Smooth muscle cell (in vitro differentiated cells): ENCODE data around the gene TNIK. TPM values are rescaled to one million over a fixed set of nuclear protein-coding genes. Genes with fewer than 3 reads are reported as not detected.

Experiments used
- DNase-seq: peaks from one replicate; lab custom pipeline; 2025; ENCODE audit not compliant: unreplicated experiment; lab: John Stamatoyannopoulos, UW
- H2AFZ ChIP-seq: fragments of 200-600 bp; sonication (generic); 2 replicates; pipeline ENCODE4 v1.6.0; 2016; ENCODE audit warnings: antibody characterized with exemption, low read depth, mild to moderate bottlenecking
- H3F3A ChIP-seq: fragments of 200-600 bp; sonication (generic); 2 replicates; pipeline ENCODE4 v1.6.0; 2017; ENCODE audit warnings: antibody characterized with exemption, low read depth
- H3K27ac ChIP-seq: fragments of 200-600 bp; sonication (generic); 2 replicates; pipeline ENCODE4 v1.5.1; 2016; ENCODE audit warnings: low read depth, mild to moderate bottlenecking
- H3K27me3 ChIP-seq: fragments of 200-600 bp; sonication (generic); 2 replicates; pipeline ENCODE4 v1.6.1; 2016; ENCODE audit warnings: low read depth, mild to moderate bottlenecking
- H3K36me3 ChIP-seq: fragments of 200-600 bp; sonication (generic); 2 replicates; pipeline ENCODE4 v1.5.1; 2016; ENCODE audit warnings: low read depth
- H3K4me1 ChIP-seq: fragments of 200-600 bp; sonication (generic); 2 replicates; pipeline ENCODE4 v1.5.1; 2016; ENCODE audit warnings: low read depth
- H3K4me2 ChIP-seq: fragments of 200-600 bp; sonication (generic); 2 replicates; pipeline ENCODE4 v1.6.0; 2016; ENCODE audit warnings: mild to moderate bottlenecking
- H3K4me3 ChIP-seq: fragments of 200-600 bp; sonication (generic); 2 replicates; pipeline ENCODE4 v1.5.1; 2016; ENCODE audit warnings: mild to moderate bottlenecking
- H3K79me2 ChIP-seq: fragments of 200-600 bp; sonication (generic); 2 replicates; pipeline ENCODE4 v1.6.0; 2016; ENCODE audit warnings: low read depth, mild to moderate bottlenecking
- H3K9ac ChIP-seq: fragments of 200-600 bp; sonication (generic); 2 replicates; pipeline ENCODE4 v1.6.0; 2016; ENCODE audit warnings: low read depth
- H3K9me3 ChIP-seq: fragments of 200-600 bp; sonication (generic); replicated peaks from 2 replicates; pipeline ENCODE4 v1.5.1; 2016; ENCODE audit warnings: low read depth
- H4K20me1 ChIP-seq: fragments of 200-600 bp; sonication (generic); 2 replicates; pipeline ENCODE4 v1.6.0; 2016; ENCODE audit warnings: low read depth
- WGBS: methylation state at CpG from one replicate; pipeline ENCODE4 v1.1.7; 2016; ENCODE audit warnings: low lambda C conversion rate; 5-methylcytosine and 5-hydroxymethylcytosine counted together
- polyA plus RNA-seq: library from polyadenylated mRNA; unstranded; fragments of >200 nt; fragmentation: Nextera tagmentation; extraction: Ambion mirVana; gene quantifications from 2 replicates; pipeline ENCODE4 v1.2.1, GENCODE V29; 2016
- total RNA-seq: library from RNA; depleted of rRNA; stranded (reverse); fragments of >200 nt; gene quantifications from 2 replicates; pipeline ENCODE4 v1.2.3, GENCODE V29; 2014
- TF ChIP-seq, protein P1 (sequence below): fragments of 200-600 bp; sonication (generic); IDR thresholded peaks from 2 replicates; pipeline ENCODE4 v1.5.1; 2017; ENCODE audit warnings: borderline replicate concordance, mild to moderate bottlenecking, antibody characterized with exemption; ENCODE audit not compliant: insufficient read depth, poor library complexity, severe bottlenecking

TNIK gene
- total and polyA plus RNA-seq, 2 experiments from 2014 or later, result 10.4 to 12.5 TPM

DNA sequence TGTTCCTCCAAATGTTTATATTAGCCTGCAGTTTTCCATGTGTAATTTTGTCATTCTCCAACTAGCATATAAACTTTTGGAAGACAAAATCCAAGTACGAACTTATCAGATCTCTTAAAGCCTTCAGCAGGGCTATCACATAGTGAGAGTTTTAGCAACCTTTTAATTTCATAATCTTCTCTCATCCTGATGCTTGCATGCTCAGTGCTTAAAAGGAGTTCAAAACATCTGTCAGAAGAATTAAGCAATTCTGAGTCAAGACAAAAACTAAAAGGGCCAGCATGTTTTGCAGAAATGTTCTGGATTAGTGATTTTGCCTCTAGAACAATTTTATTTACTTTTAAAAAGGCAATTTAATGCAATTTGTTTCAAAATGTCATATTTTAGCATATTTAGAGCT lies 360.3 kb downstream of the TNIK start:
- no peak for DNase-seq
- Histone ChIP-seq H3K36me3 (no peaks in the 10 kb centered on the region), H3K9me3 (no peaks in the 10 kb centered on the region), H3K4me3 (no peak overlapping the region), H3K4me2 (no peak overlapping the region), H2AFZ (no peak overlapping the region), H3K27me3 (no peaks in the 10 kb centered on the region), H4K20me1 (no peaks in the 10 kb centered on the region), H3F3A (peaks cover 8% of the 10 kb centered on the region), H3K27ac (no peak overlapping the region), H3K9ac (no peak overlapping the region), H3K79me2 (no peaks in the 10 kb centered on the region), H3K4me1 (peaks cover 3% of the 10 kb centered on the region)
- WGBS, result 20% methylated on average over 1 of the region's 1 CpG
- TF ChIP-seq, protein P1, sequence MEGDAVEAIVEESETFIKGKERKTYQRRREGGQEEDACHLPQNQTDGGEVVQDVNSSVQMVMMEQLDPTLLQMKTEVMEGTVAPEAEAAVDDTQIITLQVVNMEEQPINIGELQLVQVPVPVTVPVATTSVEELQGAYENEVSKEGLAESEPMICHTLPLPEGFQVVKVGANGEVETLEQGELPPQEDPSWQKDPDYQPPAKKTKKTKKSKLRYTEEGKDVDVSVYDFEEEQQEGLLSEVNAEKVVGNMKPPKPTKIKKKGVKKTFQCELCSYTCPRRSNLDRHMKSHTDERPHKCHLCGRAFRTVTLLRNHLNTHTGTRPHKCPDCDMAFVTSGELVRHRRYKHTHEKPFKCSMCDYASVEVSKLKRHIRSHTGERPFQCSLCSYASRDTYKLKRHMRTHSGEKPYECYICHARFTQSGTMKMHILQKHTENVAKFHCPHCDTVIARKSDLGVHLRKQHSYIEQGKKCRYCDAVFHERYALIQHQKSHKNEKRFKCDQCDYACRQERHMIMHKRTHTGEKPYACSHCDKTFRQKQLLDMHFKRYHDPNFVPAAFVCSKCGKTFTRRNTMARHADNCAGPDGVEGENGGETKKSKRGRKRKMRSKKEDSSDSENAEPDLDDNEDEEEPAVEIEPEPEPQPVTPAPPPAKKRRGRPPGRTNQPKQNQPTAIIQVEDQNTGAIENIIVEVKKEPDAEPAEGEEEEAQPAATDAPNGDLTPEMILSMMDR, result no peak

DNA sequence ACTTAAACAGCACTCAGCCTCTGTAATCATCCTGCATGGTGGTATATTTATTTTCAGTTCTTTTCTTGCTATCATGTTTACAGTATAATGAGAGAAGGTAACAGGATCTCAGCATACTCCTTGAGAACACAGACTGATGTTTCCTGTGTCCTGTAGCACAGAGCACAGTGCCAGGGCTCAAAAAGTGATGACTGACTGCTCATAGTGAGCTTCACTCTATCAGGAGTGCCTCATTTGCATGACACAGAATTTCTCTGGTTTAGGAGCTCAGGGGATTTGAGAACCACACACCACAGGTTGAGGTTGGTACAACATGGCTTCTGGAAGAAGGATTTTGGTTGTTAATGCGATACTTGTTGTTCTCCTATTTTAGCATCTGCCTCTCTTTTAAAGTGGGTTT lies 365.1 kb downstream of the TNIK start:
- Histone ChIP-seq H3K4me2 (no peak overlapping the region), H3K9ac (no peak overlapping the region), H3K36me3 (no peaks in the 10 kb centered on the region), H3K79me2 (no peaks in the 10 kb centered on the region), H3K9me3 (no peaks in the 10 kb centered on the region), H3K27ac (no peak overlapping the region), H3K27me3 (no peaks in the 10 kb centered on the region), H2AFZ (no peak overlapping the region), H3K4me3 (no peak overlapping the region), H4K20me1 (no peaks in the 10 kb centered on the region), H3F3A (peaks cover 10% of the 10 kb centered on the region), H3K4me1 (peaks cover 3% of the 10 kb centered on the region)
- WGBS, result 100% methylated on average over 1 of the region's 1 CpG
- TF ChIP-seq, protein P1, result no peak
- no peak for DNase-seq

DNA sequence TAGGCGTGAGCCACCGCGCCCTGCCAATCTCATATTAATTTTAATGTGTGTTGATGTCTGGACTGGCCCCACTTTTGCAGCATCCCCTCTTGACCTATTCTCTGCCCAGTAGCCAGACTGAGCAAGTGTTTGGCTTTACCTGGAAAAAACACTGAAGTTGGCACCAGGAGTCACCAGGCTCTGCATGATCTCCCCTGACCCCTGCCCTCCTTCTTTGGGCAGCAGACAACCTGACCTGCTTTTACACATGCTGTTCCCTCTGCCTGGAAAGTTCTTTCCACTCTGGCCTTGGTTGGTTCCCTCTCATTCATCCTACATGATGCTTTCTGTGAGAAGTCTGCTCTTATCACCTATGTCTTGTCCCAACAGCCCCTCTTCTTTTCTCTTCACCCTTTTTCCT lies 365.8 kb downstream of the TNIK start:
- no peak overlapping the region for H3K4me3 ChIP-seq
- no peak for DNase-seq
- peaks cover 8% of the 10 kb centered on the region for H3K4me1 ChIP-seq
- no peaks in the 10 kb centered on the region for H3K27me3 ChIP-seq
- H3K9ac ChIP-seq, result no peak overlapping the region
- no peaks in the 10 kb centered on the region for H4K20me1 ChIP-seq
- no peaks in the 10 kb centered on the region for H3K36me3 ChIP-seq
- no peak overlapping the region for H3K27ac ChIP-seq
- H3K9me3 ChIP-seq, result no peaks in the 10 kb centered on the region
- H2AFZ ChIP-seq, result no peak overlapping the region
- H3K79me2 ChIP-seq, result no peaks in the 10 kb centered on the region
- no peak overlapping the region for H3K4me2 ChIP-seq
- WGBS, result 100% methylated on average over 3 of the region's 3 CpGs
- TF ChIP-seq, protein P1, result no peak
- H3F3A ChIP-seq, result peaks cover 10% of the 10 kb centered on the region

DNA sequence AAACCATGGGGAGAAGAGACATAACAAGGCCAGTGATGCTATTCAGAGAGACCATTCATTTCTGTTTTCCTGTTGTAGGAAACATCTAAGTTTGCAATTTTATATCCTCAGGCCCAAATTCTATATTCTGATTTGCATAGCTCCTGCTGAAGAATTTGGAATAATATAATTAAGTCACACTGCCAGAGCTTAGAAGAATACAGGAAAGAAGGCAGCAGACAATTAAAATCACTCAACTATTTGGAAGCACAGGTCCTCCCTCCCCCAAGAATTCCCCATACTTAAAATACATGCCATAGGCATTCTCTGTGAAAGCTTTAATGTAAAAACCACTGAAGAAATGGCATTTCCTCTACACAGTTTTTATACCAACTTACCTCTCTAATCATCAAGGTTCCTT lies 366.7 kb downstream of the TNIK start:
- Histone ChIP-seq H2AFZ (no peak overlapping the region), H3F3A (peaks cover 13% of the 10 kb centered on the region), H3K79me2 (no peaks in the 10 kb centered on the region), H3K4me1 (peaks cover 17% of the 10 kb centered on the region), H3K9ac (no peak overlapping the region), H4K20me1 (no peaks in the 10 kb centered on the region), H3K27ac (no peak overlapping the region), H3K4me3 (no peak overlapping the region), H3K9me3 (no peaks in the 10 kb centered on the region), H3K27me3 (no peaks in the 10 kb centered on the region), H3K36me3 (no peaks in the 10 kb centered on the region), H3K4me2 (no peak overlapping the region)
- DNase-seq, result no peak
- TF ChIP-seq, protein P1, result no peak
